Measurements from ENCODE around the gene MSANTD2.
A peak's percentile ranks its signal among the peaks of the same experiment; 100 is the strongest.

MSANTD2 gene

DNA sequence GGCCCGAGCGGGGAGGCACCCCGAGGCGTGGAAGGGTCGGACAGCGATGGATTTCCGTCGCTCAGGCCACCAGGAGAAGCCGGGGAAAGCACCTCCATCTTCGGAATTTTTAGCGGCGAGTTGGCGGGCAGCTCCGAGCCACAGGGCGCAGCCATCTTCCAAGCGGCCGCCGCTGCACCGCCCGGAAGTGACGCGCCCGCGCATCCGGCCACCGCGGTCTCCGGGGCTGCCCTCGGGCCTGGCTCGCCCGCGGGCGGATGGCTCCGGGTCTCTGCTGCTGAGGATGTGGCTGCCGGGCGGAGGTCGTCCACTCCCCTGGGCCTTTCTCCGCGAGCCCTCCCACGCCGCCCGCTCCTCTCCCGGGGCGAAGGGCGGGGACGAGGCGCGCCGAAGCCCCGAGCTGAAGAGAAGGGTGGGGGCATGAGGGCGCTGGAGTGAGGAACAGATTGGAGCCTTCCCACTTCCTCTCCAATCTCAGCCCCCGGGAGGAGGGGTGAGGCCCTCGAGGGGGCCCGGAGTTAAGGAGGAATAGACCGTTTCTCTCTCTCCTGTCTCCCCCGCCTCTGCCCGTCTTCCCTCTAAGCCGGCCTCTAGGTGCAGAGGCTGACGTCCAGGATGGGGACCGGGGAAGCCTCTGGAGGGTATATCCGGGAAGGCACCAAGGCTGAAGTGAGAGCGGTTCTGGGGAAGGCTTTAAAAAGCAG lies at the start of gene MSANTD2:
TSS of gene MSANTD2 (minus strand) at position 181 of the 704 bp plus-strand sequence. CDS start at position 155, 26 bp downstream.
- H3K27ac Mint-ChIP-seq, result peak within 1 kb of the TSS; percentile 86
- H3K9me3 Mint-ChIP-seq, result no peaks in the 10 kb centered on the region
- peak; percentile 86 for DNase-seq (ENCODE audit: low spot score)
- H3K36me3 Mint-ChIP-seq (ENCODE audit: low read depth), result peaks cover 2% of the 10 kb centered on the region
- H3K27me3 Mint-ChIP-seq (ENCODE audit: low read depth), result peaks cover 9% of the 10 kb centered on the region
- H3K4me3 Mint-ChIP-seq, result peak within 1 kb of the TSS; percentile 91
- peaks cover 27% of the 10 kb centered on the region for H3K4me1 Mint-ChIP-seq (ENCODE audit: low read depth)

DNA sequence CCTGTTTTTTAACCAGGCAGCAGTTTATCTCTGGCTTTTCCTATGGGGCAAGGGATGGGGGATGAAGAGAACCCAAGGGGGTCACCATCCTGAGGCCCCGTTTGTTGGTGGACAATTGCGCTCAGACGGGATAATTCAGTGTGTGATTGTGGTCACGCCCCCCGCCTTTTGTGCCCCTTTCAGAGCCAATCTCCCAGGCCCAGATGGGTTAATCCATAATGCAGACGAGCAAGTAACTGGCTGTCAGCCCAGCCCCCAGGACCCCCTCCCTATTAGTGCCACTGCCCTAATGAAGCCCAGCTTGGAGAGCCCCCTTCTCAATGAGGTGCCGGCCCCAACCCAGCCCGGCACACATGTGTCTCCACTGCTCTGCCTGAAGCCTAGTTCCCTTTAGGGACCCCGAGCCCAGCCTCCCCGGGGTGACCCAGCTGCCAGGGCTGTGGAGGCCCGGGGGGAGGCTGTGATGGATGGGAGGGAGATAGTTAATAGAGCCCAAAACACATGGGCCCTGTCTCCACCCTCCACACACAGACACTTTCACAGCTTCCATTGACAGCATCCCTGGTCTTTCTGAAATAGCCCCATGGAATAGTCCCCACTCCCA lies 46.0 kb upstream of the MSANTD2 start:
- Mint-ChIP-seq H3K4me3 (no peak overlapping the region), H3K4me1 (ENCODE audit: low read depth) (no peaks in the 10 kb centered on the region), H3K9me3 (no peaks in the 10 kb centered on the region), H3K27ac (no peak overlapping the region), H3K27me3 (ENCODE audit: low read depth) (peaks cover 97% of the 10 kb centered on the region), H3K36me3 (ENCODE audit: low read depth) (no peaks in the 10 kb centered on the region)
- DNase-seq (ENCODE audit: low spot score), result no peak

DNA sequence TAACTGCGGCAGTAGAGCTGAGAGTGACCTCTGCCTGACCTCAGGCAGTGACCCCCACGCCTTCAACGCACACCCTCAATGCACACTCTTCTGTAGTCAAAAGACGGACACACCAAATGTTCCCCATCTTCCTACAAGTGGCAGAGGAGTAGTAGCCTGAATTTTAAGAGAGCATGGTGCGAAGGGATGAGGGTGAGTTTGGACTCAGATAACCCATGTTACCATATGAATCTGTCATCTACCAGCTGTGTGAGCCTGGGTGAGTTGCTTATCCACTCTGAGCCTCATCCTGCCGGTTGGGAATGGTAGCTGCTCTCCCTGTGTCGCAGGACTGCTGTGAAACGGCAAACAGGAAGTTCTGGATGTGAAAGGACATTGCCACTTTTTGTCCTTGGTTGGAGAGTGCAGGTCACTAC lies 44.5 kb upstream of the MSANTD2 start:
- Mint-ChIP-seq H3K4me1 (ENCODE audit: low read depth) (peaks cover 7% of the 10 kb centered on the region), H3K9me3 (no peaks in the 10 kb centered on the region), H3K4me3 (no peak overlapping the region), H3K27me3 (ENCODE audit: low read depth) (peaks cover 98% of the 10 kb centered on the region), H3K36me3 (ENCODE audit: low read depth) (no peaks in the 10 kb centered on the region), H3K27ac (no peak overlapping the region)
- DNase-seq (ENCODE audit: low spot score), result no peak

DNA sequence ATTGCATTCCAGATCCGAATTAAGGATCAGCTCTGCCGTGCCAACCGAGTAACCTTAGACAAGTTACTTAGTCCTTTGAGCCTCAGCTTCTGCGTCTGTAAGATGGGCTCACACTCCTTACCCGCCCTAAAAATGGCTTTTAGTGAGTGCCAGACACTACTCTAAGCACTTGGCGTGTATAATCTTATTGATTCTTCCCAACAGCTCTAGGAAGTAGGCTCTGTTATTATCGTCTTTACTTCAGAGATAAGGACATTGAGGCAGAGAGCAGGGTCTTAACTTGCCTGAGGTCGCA lies 43.4 kb upstream of the MSANTD2 start:
- no peaks in the 10 kb centered on the region for H3K36me3 Mint-ChIP-seq (ENCODE audit: low read depth)
- peaks cover 7% of the 10 kb centered on the region for H3K4me1 Mint-ChIP-seq (ENCODE audit: low read depth)
- H3K9me3 Mint-ChIP-seq, result no peaks in the 10 kb centered on the region
- peaks cover 94% of the 10 kb centered on the region for H3K27me3 Mint-ChIP-seq (ENCODE audit: low read depth)
- DNase-seq (ENCODE audit: low spot score), result no peak
- no peak overlapping the region for H3K4me3 Mint-ChIP-seq
- no peak overlapping the region for H3K27ac Mint-ChIP-seq

DNA sequence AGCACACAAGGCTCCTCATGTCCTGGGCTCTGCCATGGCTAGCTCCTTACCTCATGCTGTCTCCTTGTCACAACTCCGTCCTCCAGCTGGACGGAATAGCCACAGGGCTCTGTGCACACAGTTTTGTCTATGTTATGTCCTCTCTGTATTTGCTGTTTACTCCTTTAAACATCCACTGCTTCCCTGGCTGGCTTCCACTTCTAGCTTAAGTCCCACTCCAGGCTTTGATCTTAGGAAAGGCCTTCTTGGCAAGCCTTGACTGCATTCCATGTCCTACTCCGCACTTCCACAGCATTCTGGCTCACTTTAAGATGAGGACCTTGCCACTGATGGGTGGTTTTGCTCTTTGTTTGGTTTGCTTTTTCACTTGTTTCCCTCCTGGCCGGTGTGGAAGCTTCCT lies 42.1 kb upstream of the MSANTD2 start:
- H3K27ac Mint-ChIP-seq, result no peak overlapping the region
- peaks cover 7% of the 10 kb centered on the region for H3K4me1 Mint-ChIP-seq (ENCODE audit: low read depth)

DNA sequence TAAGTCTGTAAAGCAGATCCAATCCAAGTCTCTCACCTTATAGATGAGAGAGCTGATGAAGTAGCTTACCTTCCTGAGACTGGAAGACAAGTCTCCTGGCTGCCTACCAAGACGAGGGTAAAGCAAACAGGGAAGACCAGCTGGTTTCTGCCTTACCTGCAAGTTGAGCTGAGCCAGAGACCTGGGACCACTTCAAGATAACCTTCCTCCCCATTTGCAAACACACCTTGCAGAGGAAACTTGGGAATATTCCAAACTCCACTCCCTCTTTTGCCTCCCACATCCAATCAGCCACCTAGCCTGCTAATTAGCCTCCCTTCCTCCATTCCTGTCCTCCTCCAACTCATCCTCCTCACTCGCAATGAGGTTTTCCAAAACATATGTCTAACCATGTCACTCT lies 41.6 kb upstream of the MSANTD2 start:
- H3K36me3 Mint-ChIP-seq (ENCODE audit: low read depth), result no peaks in the 10 kb centered on the region
- no peaks in the 10 kb centered on the region for H3K9me3 Mint-ChIP-seq
- H3K4me1 Mint-ChIP-seq (ENCODE audit: low read depth), result peaks cover 9% of the 10 kb centered on the region
- H3K27ac Mint-ChIP-seq, result no peak overlapping the region
- no peak overlapping the region for H3K4me3 Mint-ChIP-seq
- H3K27me3 Mint-ChIP-seq (ENCODE audit: low read depth), result peaks cover 93% of the 10 kb centered on the region
- no peak for DNase-seq (ENCODE audit: low spot score)

More for the DNA sequence above, 42.1 kb upstream of the MSANTD2 start:
- Mint-ChIP-seq H3K4me3 (no peak overlapping the region), H3K36me3 (ENCODE audit: low read depth) (no peaks in the 10 kb centered on the region), H3K27me3 (ENCODE audit: low read depth) (peaks cover 94% of the 10 kb centered on the region), H3K9me3 (no peaks in the 10 kb centered on the region)
- DNase-seq (ENCODE audit: low spot score), result no peak

DNA sequence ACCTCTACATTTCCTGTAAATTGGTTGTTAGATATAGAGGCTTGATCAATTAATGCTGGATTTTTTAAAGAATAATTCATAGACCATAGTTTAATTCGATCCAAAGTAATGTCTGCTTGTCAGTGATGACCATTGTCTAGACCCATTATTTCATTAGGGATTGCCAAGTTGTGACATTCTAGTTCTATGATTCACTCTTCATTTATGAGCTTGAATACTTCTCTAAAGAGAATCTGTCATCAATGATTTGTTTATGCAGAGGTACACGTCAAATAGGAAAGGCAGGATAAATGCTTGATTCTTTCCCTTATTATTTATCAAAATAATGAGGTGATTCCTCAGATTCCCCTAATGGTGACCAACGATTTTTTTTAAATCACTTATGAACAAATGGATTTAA lies 41.0 kb upstream of the MSANTD2 start:
- Mint-ChIP-seq H3K27me3 (ENCODE audit: low read depth) (peaks cover 89% of the 10 kb centered on the region), H3K9me3 (no peaks in the 10 kb centered on the region), H3K27ac (no peak overlapping the region), H3K36me3 (ENCODE audit: low read depth) (no peaks in the 10 kb centered on the region), H3K4me3 (no peak overlapping the region), H3K4me1 (ENCODE audit: low read depth) (peaks cover 12% of the 10 kb centered on the region)
- DNase-seq (ENCODE audit: low spot score), result no peak

DNA sequence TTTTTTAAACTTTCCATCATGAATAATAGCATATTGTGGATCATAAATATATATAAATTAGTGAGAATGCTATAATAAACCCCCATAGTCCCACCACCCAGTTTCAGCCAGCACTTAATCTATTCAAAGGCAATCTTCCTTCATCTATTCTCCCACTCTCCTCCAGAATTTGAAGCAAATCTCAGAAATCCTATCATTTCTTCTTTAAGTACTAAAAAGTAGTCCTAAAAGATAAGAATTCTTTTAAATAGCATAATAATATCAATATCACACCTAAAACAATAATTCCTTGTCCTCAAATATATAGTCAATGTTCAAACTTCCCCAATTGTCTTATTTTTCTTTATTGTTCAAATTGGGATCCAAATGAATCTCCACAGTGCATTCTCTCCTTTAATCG lies 40.5 kb upstream of the MSANTD2 start:
- Mint-ChIP-seq H3K9me3 (no peaks in the 10 kb centered on the region), H3K4me3 (no peak overlapping the region), H3K36me3 (ENCODE audit: low read depth) (no peaks in the 10 kb centered on the region), H3K27me3 (ENCODE audit: low read depth) (peaks cover 87% of the 10 kb centered on the region), H3K4me1 (ENCODE audit: low read depth) (peaks cover 14% of the 10 kb centered on the region), H3K27ac (no peak overlapping the region)
- DNase-seq (ENCODE audit: low spot score), result no peak

DNA sequence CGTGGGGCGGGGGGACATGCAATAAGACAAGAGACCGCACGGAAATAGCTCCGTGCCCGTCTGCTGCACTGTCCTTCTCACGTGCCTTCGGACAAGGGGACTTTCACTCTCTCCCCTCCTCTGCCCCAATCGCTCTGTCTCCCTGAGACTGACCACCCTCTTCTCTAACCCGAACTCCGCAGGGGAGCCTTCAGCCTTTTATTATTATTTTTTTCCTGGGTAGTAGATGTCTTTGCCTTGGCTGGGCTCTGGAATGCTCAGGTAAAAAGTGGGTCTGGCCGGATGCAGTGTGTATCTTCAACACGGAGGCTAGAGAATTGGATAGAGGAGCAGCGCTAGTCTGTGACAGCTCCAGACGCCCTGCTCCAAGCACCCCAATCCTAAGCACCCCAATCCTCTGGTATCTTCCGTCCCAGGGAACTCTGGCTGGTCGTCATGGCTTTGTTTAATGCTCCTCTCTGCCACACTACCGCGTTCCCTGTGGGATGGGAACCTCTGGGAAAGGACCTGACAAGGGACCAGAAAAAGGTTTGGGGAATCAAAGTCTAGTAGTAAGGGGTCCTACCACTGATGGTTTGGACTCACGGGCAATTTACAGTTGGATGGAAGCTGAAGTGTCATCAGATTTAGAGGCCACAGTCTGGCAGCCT lies 39.9 kb upstream of the MSANTD2 start:
- no peak for DNase-seq (ENCODE audit: low spot score)
- Mint-ChIP-seq H3K4me1 (ENCODE audit: low read depth) (peaks cover 14% of the 10 kb centered on the region), H3K27me3 (ENCODE audit: low read depth) (peaks cover 85% of the 10 kb centered on the region), H3K36me3 (ENCODE audit: low read depth) (no peaks in the 10 kb centered on the region), H3K4me3 (peak overlapping the region; percentile 44), H3K9me3 (no peaks in the 10 kb centered on the region), H3K27ac (no peak overlapping the region)

DNA sequence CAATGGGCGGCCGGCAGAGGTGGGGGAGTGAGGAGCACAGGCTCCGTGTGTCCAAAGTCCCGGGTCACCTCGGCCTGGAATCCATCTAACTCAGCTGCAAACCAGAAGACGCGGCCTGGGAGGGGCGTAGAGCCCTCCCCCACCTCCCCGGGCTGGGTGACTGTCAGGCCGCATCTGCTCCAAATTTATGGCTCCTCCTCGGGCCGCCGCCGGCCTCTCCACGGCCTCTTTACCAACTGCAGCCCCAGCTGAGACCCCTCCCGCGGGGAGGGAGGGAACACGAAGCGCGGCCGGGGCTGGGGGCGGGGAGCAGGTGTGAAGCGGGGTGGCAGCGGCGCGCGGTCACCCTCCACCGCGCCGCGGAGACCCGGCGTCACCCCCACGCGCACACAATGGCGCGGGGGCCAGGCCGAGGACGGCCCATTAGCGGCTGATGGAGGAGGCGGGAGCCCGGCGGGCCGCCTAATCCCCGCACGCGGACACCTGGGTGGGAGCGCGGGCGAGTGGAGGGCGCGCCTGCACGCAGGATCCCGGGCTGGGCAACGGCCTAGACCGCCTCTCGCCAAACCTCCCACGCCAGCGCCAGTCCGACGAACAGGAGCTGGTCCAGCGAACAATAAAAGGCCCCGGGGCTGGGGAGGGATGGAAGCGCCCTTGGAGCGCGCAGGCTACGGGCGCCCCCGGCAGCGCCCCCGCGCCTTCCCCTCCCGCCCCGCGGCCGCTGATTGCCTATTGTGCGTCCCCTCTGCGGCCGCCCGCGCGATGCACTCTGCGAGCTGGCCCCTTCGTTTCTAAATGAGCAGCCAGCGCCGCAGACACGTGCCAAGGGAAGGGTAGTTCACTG lies 39.1 kb upstream of the MSANTD2 start:
- Mint-ChIP-seq H3K9me3 (no peaks in the 10 kb centered on the region), H3K27me3 (ENCODE audit: low read depth) (peaks cover 80% of the 10 kb centered on the region), H3K4me3 (no peak overlapping the region)

DNA sequence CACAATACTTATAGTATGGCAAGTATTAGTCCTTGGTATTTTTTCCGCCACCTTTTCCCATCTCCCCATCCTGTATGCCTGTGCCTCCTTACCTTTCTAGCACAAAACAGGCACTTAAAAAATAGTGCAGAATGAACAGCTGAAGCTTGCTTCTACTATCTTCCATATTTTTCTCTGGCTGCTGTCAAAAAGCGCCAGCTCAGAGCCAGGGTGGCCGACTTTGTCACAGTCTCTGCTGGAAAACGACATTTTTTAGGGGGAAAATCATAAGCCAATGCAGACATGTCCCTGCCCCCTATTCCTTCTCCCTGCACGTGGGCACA lies 38.6 kb upstream of the MSANTD2 start:
- Mint-ChIP-seq H3K4me3 (no peak overlapping the region), H3K4me1 (ENCODE audit: low read depth) (peaks cover 14% of the 10 kb centered on the region), H3K9me3 (no peaks in the 10 kb centered on the region), H3K27me3 (ENCODE audit: low read depth) (peaks cover 77% of the 10 kb centered on the region), H3K27ac (no peak overlapping the region), H3K36me3 (ENCODE audit: low read depth) (no peaks in the 10 kb centered on the region)
- DNase-seq (ENCODE audit: low spot score), result no peak

More for the DNA sequence above, 39.1 kb upstream of the MSANTD2 start:
- no peak for DNase-seq (ENCODE audit: low spot score)
- no peak overlapping the region for H3K27ac Mint-ChIP-seq
- H3K4me1 Mint-ChIP-seq (ENCODE audit: low read depth), result peaks cover 14% of the 10 kb centered on the region
- no peaks in the 10 kb centered on the region for H3K36me3 Mint-ChIP-seq (ENCODE audit: low read depth)

DNA sequence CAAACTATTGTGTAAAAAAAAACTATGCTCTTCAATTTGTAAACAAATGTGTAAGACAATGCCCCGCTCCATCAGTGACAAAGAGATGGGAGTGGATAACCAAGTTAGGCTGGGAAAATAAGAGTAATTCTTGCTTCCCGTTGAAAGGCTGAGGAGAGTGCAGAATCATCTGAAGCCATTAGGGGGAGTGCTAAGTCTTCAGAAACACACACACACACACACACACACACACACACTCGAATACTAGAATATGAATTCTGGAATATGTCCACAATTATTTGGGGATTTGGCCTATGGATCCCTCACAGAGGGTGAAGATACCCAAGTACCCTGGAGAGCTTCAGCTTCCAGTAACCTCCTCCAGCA lies 37.3 kb upstream of the MSANTD2 start:
- peaks cover 77% of the 10 kb centered on the region for H3K27me3 Mint-ChIP-seq (ENCODE audit: low read depth)

DNA sequence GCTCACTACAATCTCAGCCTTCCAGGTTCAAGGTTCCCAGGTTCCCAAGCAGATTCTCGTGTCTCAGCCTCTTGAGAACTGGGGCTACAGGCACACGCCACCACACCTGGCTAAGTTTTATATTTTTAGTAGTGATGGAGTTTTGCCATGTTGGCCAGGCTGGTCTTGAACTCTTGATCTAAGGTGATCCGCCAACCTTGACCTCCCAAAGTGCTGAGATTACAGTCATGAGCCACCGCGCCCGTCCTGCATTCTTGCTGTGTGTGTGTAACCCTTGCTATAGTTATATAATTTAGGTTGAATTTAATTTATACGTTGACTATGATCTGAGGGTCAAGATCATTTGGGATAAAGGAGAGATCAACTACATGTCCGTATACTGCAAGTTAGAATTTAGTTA lies 35.7 kb upstream of the MSANTD2 start:
- Mint-ChIP-seq H3K36me3 (ENCODE audit: low read depth) (no peaks in the 10 kb centered on the region), H3K27me3 (ENCODE audit: low read depth) (peaks cover 64% of the 10 kb centered on the region), H3K27ac (no peak overlapping the region), H3K9me3 (no peaks in the 10 kb centered on the region), H3K4me3 (peak overlapping the region; percentile 73), H3K4me1 (ENCODE audit: low read depth) (peaks cover 14% of the 10 kb centered on the region)
- no peak for DNase-seq (ENCODE audit: low spot score)

More for the DNA sequence above, 37.3 kb upstream of the MSANTD2 start:
- Mint-ChIP-seq H3K9me3 (no peaks in the 10 kb centered on the region), H3K36me3 (ENCODE audit: low read depth) (no peaks in the 10 kb centered on the region), H3K4me1 (ENCODE audit: low read depth) (peaks cover 14% of the 10 kb centered on the region), H3K27ac (no peak overlapping the region), H3K4me3 (no peak overlapping the region)
- DNase-seq (ENCODE audit: low spot score), result no peak

Measured in T-helper 2 cell treated with Interferon-gamma antibody and Interleukin-4, amounts not matched to agents 5 μg/mL and 100 μg/mL, for 36 hours (primary cell).